22Rv1 (cell line): Measurements from ENCODE around the gene CHAC2.

Experiments
- ZFX ChIP-seq: fragments of 450-650 bp; IDR thresholded peaks from 2 replicates; pipeline ENCODE4 v1.6.1; 2017; ENCODE audit warnings: antibody characterized with exemption, borderline replicate concordance
- TF ChIP-seq, protein P1 (sequence below): fragments of 450-650 bp; IDR thresholded peaks from 2 replicates; pipeline ENCODE4 v1.5.1; 2017; ENCODE audit warnings: mild to moderate bottlenecking

DNA sequence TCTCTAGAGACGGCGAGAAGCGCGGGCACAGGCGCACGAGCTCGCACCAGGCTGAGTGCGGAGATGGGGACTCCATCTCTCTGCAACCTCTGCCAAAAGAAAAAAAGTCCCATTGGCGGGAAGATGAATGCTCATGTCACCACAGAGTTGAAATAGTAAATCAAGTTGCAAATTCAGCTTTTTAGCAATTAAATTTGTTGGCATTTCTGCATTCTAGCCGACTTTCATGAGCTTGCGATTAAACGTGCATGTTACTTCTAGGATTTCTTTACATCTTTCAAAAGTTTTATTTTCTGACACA, 588 bp downstream of the CHAC2 start:
- TF ChIP-seq, protein P1, sequence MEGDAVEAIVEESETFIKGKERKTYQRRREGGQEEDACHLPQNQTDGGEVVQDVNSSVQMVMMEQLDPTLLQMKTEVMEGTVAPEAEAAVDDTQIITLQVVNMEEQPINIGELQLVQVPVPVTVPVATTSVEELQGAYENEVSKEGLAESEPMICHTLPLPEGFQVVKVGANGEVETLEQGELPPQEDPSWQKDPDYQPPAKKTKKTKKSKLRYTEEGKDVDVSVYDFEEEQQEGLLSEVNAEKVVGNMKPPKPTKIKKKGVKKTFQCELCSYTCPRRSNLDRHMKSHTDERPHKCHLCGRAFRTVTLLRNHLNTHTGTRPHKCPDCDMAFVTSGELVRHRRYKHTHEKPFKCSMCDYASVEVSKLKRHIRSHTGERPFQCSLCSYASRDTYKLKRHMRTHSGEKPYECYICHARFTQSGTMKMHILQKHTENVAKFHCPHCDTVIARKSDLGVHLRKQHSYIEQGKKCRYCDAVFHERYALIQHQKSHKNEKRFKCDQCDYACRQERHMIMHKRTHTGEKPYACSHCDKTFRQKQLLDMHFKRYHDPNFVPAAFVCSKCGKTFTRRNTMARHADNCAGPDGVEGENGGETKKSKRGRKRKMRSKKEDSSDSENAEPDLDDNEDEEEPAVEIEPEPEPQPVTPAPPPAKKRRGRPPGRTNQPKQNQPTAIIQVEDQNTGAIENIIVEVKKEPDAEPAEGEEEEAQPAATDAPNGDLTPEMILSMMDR = no peak
- TF ChIP-seq ZFX = no peak
